K562 (cell line): ENCODE data around the gene DENND1A. TPM values are rescaled to one million over a fixed set of nuclear protein-coding genes. Genes with fewer than 3 reads are reported as not detected.
A peak's percentile ranks its signal among the peaks of the same experiment; 100 is the strongest.

Experiments
- ATAC-seq: fragments of 200-7000 bp; cut with Tn5 transposase; 3 replicates; pipeline ENCODE4 v1.9.1; 2020; ENCODE audit warnings: moderate library complexity
- BruUV-seq: library from RNA; stranded (reverse); fragments of 400-500 nt; replicated peaks from 2 replicates; lab custom pipeline; 2021; lab: Mats Ljungman, UMichigan
- CTCF ChIA-PET: fragments of 300-600 bp; formaldehyde crosslinking; extraction: SDS; loops from one replicate; lab custom pipeline; 2021; ENCODE audit warnings: low intra/inter-chr PET ratio; lab: Yijun Ruan, JAX
- POLR2A ChIA-PET: fragments of 300-600, 350-650 bp; sonication (Branson Sonifier 250); formaldehyde crosslinking; extraction: SDS; loops from one replicate; lab custom pipeline; 2021; ENCODE audit warnings: antibody characterized with exemption, inconsistent platforms; lab: Yijun Ruan, JAX
- DNase-seq, 4 experiments: peaks; one replicate each; pipeline versions ENCODE4 v3.0.0 to v3.0.0-alpha.2; 2011 to 2018; ENCODE audit warnings: low spot score in 3 of 4, mixed read lengths in 3 of 4; ENCODE audit errors: extremely low read depth in 1 of 4
- FAIRE-seq: peaks from 2 replicates; lab custom pipeline; 2011; peaks lifted over from hg19 to GRCh38; lab: Jason Lieb, UNC
- H2AFZ ChIP-seq: 2 replicates; pipeline ENCODE4 v1.6.0; 2011; ENCODE audit warnings: low read depth, low read length, control low read depth, inconsistent platforms
- H3K27ac ChIP-seq: fragments of 200-600 bp; 3 replicates; pipeline ENCODE4 v1.8.0; 2011; ENCODE audit warnings: low read depth, mild to moderate bottlenecking, control low read depth, inconsistent platforms, low read length, moderate library complexity, mixed read lengths; ENCODE audit errors: extremely low read depth
- H3K27me3 ChIP-seq, 2 experiments: fragments of 300-600 bp in 1 of 2; 2 replicates in 1 of 2; 3 replicates in 1 of 2; pipeline versions ENCODE4 v1.6.0 to v1.8.0; 2011; ENCODE audit warnings: inconsistent platforms in 2 of 2, low read length in 2 of 2, mild to moderate bottlenecking in 1 of 2, mixed read lengths in 1 of 2, moderate library complexity in 1 of 2; ENCODE audit not compliant: control insufficient read depth in 2 of 2, insufficient read depth in 2 of 2
- H3K36me3 ChIP-seq: fragments of 300-600 bp; 3 replicates; pipeline ENCODE4 v1.8.0; 2011; ENCODE audit warnings: mild to moderate bottlenecking, low read length, inconsistent platforms; ENCODE audit not compliant: control insufficient read depth, insufficient read depth
- H3K4me1 ChIP-seq, 2 experiments: fragments of 200-600 bp in 1 of 2; replicated peaks in 1 of 2; 2 replicates in 1 of 2; 3 replicates in 1 of 2; pipeline versions ENCODE4 v1.5.1 to v1.8.0; 2011; ENCODE audit warnings: inconsistent platforms in 2 of 2, low read length in 2 of 2, mild to moderate bottlenecking in 1 of 2, mixed read lengths in 1 of 2, moderate library complexity in 1 of 2; ENCODE audit not compliant: control insufficient read depth in 2 of 2, insufficient read depth in 2 of 2
- H3K4me2 ChIP-seq: 2 replicates; pipeline ENCODE4 v1.6.1; 2011; ENCODE audit warnings: low read length, control low read depth, inconsistent platforms, mixed read lengths; ENCODE audit not compliant: insufficient read depth
- H3K4me3 ChIP-seq: fragments of 200-600 bp; sonication (generic), shearing (Covaris generic); 2 replicates; pipeline ENCODE4 v1.5.1; 2016; ENCODE audit warnings: control low read depth, inconsistent platforms
- H3K79me2 ChIP-seq: fragments of 200-600 bp; 3 replicates; pipeline ENCODE4 v1.8.0; 2011; ENCODE audit warnings: low read length, inconsistent platforms; ENCODE audit not compliant: control insufficient read depth, insufficient read depth
- H3K9ac ChIP-seq, 2 experiments: 2 replicates each; pipeline versions ENCODE4 v1.6.0 to v1.6.1; 2011; ENCODE audit warnings: low read depth in 2 of 2, low read length in 2 of 2, control low read depth in 1 of 2, inconsistent platforms in 1 of 2, mild to moderate bottlenecking in 1 of 2, mixed read lengths in 1 of 2; ENCODE audit not compliant: insufficient read depth in 1 of 2
- H3K9me1 ChIP-seq: one replicate; pipeline ENCODE4 v1.6.0; 2011; ENCODE audit warnings: inconsistent platforms, mild to moderate bottlenecking, low read length, moderate library complexity; ENCODE audit not compliant: control insufficient read depth, insufficient read depth
- H3K9me3 ChIP-seq: replicated peaks from 2 replicates; pipeline ENCODE4 v1.5.1; 2011; ENCODE audit warnings: low read depth, low read length, inconsistent platforms; ENCODE audit not compliant: control insufficient read depth, insufficient read depth
- H4K20me1 ChIP-seq: replicated peaks from 2 replicates; pipeline ENCODE4 v1.6.1; 2011; ENCODE audit warnings: low read length, inconsistent platforms, mixed read lengths; ENCODE audit not compliant: control insufficient read depth, insufficient read depth
- ARNT ChIP-seq, 2 experiments: fragments of 450-650 bp; IDR thresholded peaks; 2 replicates each; pipeline ENCODE4 v1.6.1; 2016; ENCODE audit warnings: mild to moderate bottlenecking in 1 of 2
- E2F4 ChIP-seq: sonication (generic); formaldehyde crosslinking; IDR thresholded peaks from 2 replicates; pipeline ENCODE4 v1.8.0; 2022; ENCODE audit warnings: mild to moderate bottlenecking, low read depth, missing genetic modification reagents
- EGR1 ChIP-seq: fragments of 450-650 bp; conservative IDR thresholded peaks from 2 replicates; pipeline ENCODE4 v1.6.1; 2017; ENCODE audit warnings: mild to moderate bottlenecking
- GATA2 ChIP-seq: sonication (generic); formaldehyde crosslinking; IDR thresholded peaks from 2 replicates; pipeline ENCODE4 v1.4.0; 2020; ENCODE audit warnings: mild to moderate bottlenecking, missing genetic modification reagents
- RAD21 ChIP-seq, 2 experiments: fragments of 250-450 bp in 1 of 2; fragments of 450-650 bp in 1 of 2; sonication (Bioruptor Pico) in 1 of 2; formaldehyde crosslinking in 1 of 2; IDR thresholded peaks in 1 of 2; conservative IDR thresholded peaks in 1 of 2; 2 replicates each; pipeline versions ENCODE4 v1.4.0 to v1.8.0; 2020 to 2022; ENCODE audit warnings: mild to moderate bottlenecking in 2 of 2, moderate library complexity in 1 of 2
- ZNF830 ChIP-seq: fragments of 250-450 bp; sonication (Bioruptor Pico); IDR thresholded peaks from 2 replicates; pipeline ENCODE4 v1.5.0; 2021; ENCODE audit warnings: mild to moderate bottlenecking
- WGBS: fragments of 100-300 bp; shearing (Covaris generic); methylation state at CpG from one replicate; pipeline ENCODE4 v1.1.6; 2016; ENCODE audit warnings: low coverage, mixed read lengths; ENCODE audit not compliant: insufficient coverage; ENCODE audit errors: missing lambda C conversion rate; 5-methylcytosine and 5-hydroxymethylcytosine counted together
- in situ Hi-C: fragments of 300-500 bp; cut with MboI; formaldehyde crosslinking; loops from 4 replicates; pipeline ENCODE4 v1.15.0; 2018; ENCODE audit warnings: inconsistent platforms, mixed read lengths
- intact Hi-C: fragments of 100-400 bp; cut with micrococcal nuclease; formaldehyde crosslinking; loops from 2 replicates; pipeline ENCODE4 v1.14.2; 2022
- polyA plus RNA-seq, 8 experiments: library from polyadenylated mRNA; depleted of rRNA in 4 of 8; stranded (reverse) in 5 of 8; unstranded in 3 of 8; fragments of >200 nt; fragmentation: Nextera tagmentation in 2 of 8; fragmentation: Illumina TruSeq in 1 of 8; extraction: Ambion mirVana in 2 of 8; extraction: Trizol in 1 of 8; gene quantifications; 2 replicates each; pipeline versions ENCODE4 v1.2.1 to v1.2.3, GENCODE V29; 2011 to 2014; ENCODE audit warnings: inconsistent platforms in 1 of 8, missing spikeins in 1 of 8
- total RNA-seq, 7 experiments: library from RNA; depleted of rRNA in 6 of 7; stranded (reverse); fragments of >200 nt in 6 of 7; fragmentation: Illumina TruSeq in 2 of 7; extraction: Trizol in 2 of 7; gene quantifications; 2 replicates each; pipeline versions ENCODE4 v1.2.1 to v1.2.3, GENCODE V29; 2011 to 2021; ENCODE audit warnings: low replicate concordance in 1 of 7
- TF ChIP-seq, protein P1 (sequence below): IDR thresholded peaks from 3 replicates; pipeline ENCODE4 v1.6.1; 2011; ENCODE audit warnings: borderline replicate concordance, mild to moderate bottlenecking, moderate library complexity; ENCODE audit not compliant: insufficient read length; ENCODE audit errors: extremely low read depth
- TF ChIP-seq, protein P2 (sequence below): fragments of 450-650 bp; IDR thresholded peaks from 2 replicates; pipeline ENCODE4 v1.6.1; 2017; ENCODE audit warnings: antibody characterized with exemption

Gene DENND1A
- total and polyA plus RNA-seq, 9 of the 15 experiments (the other 6 are each of a cell fraction or from before 2014, with no cell fraction given), result 7.6 to 29.5 (median 15.7) TPM

DNA sequence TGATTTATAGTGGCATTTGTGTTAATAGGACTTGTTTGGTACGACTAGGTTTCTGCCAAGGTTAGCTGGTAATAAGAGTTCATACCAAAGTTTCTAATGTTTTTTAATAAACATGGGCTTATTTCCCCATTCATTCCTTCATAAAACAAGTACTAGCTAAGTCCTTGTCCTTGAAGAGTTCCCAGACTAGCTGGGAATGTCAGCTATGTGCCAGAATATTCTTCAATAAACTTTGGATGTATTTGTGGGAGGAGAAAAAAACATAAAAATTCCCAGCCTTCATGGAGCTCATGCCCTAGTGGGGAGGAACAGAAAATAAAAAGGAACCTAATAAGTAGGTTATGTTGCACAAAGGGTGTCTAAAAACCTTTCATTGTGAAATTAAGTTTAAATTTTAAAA, 176.9 kb downstream of the DENND1A start:
- Histone ChIP-seq H3K4me1 (no peaks in the 10 kb centered on the region), H2AFZ (no peak overlapping the region), H3K36me3 (peaks cover 7% of the 10 kb centered on the region; the same call in 2 of the 3 replicates), H3K4me2 (no peak overlapping the region), H3K9ac (no peak overlapping the region), H3K79me2 (no peaks in the 10 kb centered on the region), H3K27ac (no peak overlapping the region), H3K27me3 (no peaks in the 10 kb centered on the region), H3K4me3 (no peak overlapping the region), H4K20me1 (no peaks in the 10 kb centered on the region; the same call in 1 of the 2 replicates), H3K9me1 (no peaks in the 10 kb centered on the region), H3K9me3 (no peaks in the 10 kb centered on the region)
- ChIA-PET CTCF (no interaction called here), POLR2A (interaction anchor here (0.7 kb wide), 1 partner anchor 8 kb away, joined by 3 read pairs; no protein-coding TSS in a partner anchor)
- WGBS, result 50% methylated on average over 1 of the region's 1 CpG
- intact Hi-C loops, result no loop called here
- DNase-seq, result no peak
- no peak for ATAC-seq
- TF ChIP-seq ARNT (IDR thresholded peaks at IDR 0.05) (no peak), GATA2 (CRISPR knock-in tag) (no peak)
- no peak for FAIRE-seq
- in situ Hi-C loops, result no loop called here
- BruUV-seq, result no TSS peak

- H3K9me3 ChIP-seq, result no peaks in the 10 kb centered on the region
- no peaks in the 10 kb centered on the region for H3K9me1 ChIP-seq
- DNase-seq (peak in 2 of 4 experiments; percentile 7 to 17), FAIRE-seq (no peak), ATAC-seq (no peak; the same call in 2 of the 3 replicates)
- H3K27ac ChIP-seq, result no peak overlapping the region
- no peak overlapping the region for H2AFZ ChIP-seq
- H3K4me1 ChIP-seq, result no peaks in the 10 kb centered on the region
- H3K79me2 ChIP-seq, result no peaks in the 10 kb centered on the region
- H3K9ac ChIP-seq, result no peak overlapping the region
- in situ Hi-C loops, result no loop called here
- H3K27me3 ChIP-seq, result no peaks in the 10 kb centered on the region
- no peaks in the 10 kb centered on the region; the same call in 1 of the 2 replicates for H4K20me1 ChIP-seq
- 69% methylated on average over 4 of the region's 4 CpGs for WGBS
- H3K4me3 ChIP-seq, result no peak overlapping the region
- intact Hi-C loops, result no loop called here
- no TSS peak for BruUV-seq
- POLR2A ChIA-PET, result interaction anchor here (1.0 kb wide), 1 partner anchor 9 kb away, joined by 3 read pairs; no protein-coding TSS in a partner anchor
- CTCF ChIA-PET, result no interaction called here
- no peaks in the 10 kb centered on the region; the same call in 2 of the 3 replicates for H3K36me3 ChIP-seq
- no peak overlapping the region for H3K4me2 ChIP-seq
- TF ChIP-seq, protein P1, sequence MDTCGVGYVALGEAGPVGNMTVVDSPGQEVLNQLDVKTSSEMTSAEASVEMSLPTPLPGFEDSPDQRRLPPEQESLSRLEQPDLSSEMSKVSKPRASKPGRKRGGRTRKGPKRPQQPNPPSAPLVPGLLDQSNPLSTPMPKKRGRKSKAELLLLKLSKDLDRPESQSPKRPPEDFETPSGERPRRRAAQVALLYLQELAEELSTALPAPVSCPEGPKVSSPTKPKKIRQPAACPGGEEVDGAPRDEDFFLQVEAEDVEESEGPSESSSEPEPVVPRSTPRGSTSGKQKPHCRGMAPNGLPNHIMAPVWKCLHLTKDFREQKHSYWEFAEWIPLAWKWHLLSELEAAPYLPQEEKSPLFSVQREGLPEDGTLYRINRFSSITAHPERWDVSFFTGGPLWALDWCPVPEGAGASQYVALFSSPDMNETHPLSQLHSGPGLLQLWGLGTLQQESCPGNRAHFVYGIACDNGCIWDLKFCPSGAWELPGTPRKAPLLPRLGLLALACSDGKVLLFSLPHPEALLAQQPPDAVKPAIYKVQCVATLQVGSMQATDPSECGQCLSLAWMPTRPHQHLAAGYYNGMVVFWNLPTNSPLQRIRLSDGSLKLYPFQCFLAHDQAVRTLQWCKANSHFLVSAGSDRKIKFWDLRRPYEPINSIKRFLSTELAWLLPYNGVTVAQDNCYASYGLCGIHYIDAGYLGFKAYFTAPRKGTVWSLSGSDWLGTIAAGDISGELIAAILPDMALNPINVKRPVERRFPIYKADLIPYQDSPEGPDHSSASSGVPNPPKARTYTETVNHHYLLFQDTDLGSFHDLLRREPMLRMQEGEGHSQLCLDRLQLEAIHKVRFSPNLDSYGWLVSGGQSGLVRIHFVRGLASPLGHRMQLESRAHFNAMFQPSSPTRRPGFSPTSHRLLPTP, result no peak
- TF ChIP-seq ZNF830, result no peak
- TF ChIP-seq, protein P2, sequence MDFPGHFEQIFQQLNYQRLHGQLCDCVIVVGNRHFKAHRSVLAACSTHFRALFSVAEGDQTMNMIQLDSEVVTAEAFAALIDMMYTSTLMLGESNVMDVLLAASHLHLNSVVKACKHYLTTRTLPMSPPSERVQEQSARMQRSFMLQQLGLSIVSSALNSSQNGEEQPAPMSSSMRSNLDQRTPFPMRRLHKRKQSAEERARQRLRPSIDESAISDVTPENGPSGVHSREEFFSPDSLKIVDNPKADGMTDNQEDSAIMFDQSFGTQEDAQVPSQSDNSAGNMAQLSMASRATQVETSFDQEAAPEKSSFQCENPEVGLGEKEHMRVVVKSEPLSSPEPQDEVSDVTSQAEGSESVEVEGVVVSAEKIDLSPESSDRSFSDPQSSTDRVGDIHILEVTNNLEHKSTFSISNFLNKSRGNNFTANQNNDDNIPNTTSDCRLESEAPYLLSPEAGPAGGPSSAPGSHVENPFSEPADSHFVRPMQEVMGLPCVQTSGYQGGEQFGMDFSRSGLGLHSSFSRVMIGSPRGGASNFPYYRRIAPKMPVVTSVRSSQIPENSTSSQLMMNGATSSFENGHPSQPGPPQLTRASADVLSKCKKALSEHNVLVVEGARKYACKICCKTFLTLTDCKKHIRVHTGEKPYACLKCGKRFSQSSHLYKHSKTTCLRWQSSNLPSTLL, result no peak
- TF ChIP-seq RAD21 (CRISPR knock-in tag; conservative IDR thresholded peaks at IDR 0.05 in 1 of 2, IDR thresholded peaks at IDR 0.05 in 1 of 2), result peak in 1 of 2 experiments; percentile 39; a peak in 2 of 4 replicates
- TF ChIP-seq EGR1, result peak; percentile 35; the same call in 1 of the 2 replicates
- TF ChIP-seq E2F4 (CRISPR knock-in tag), result no peak
Observed at GRCh38 chr9:123749580-123750202, 180.2 kb downstream of the DENND1A start.
